Large intestine (tissue), 3 donors: ENCODE data around the gene PEPD. TPM values are rescaled to one million over a fixed set of nuclear protein-coding genes. Genes with fewer than 3 reads are reported as not detected.

ENCODE experiments used
- DNase-seq, 2 donors: peaks; one replicate each; pipeline versions ENCODE4 v3.0.0 to v3.0.0-alpha.2; 2013
- H3K27ac ChIP-seq: one replicate; pipeline ENCODE4 v1.5.1; 2013; ENCODE audit warnings: low read length
- H3K27me3 ChIP-seq: 2 replicates; pipeline ENCODE4 v1.6.1; 2013; ENCODE audit warnings: low read length; ENCODE audit not compliant: control insufficient read depth, insufficient read depth
- H3K36me3 ChIP-seq: 2 replicates; pipeline ENCODE4 v1.6.1; 2013; ENCODE audit warnings: low read length; ENCODE audit not compliant: control insufficient read depth, insufficient read depth
- H3K4me1 ChIP-seq: one replicate; pipeline ENCODE4 v1.6.1; 2013; ENCODE audit warnings: low read length; ENCODE audit not compliant: control insufficient read depth, insufficient read depth
- H3K4me3 ChIP-seq: one replicate; pipeline ENCODE4 v1.5.1; 2013; ENCODE audit warnings: low read length
- H3K9me3 ChIP-seq: one replicate; pipeline ENCODE4 v1.6.1; 2013; ENCODE audit warnings: mild to moderate bottlenecking, low read depth, low read length, moderate library complexity; ENCODE audit not compliant: control insufficient read depth
- WGBS: methylation state at CpG from one replicate; pipeline ENCODE4 v1.1.5; 2013; ENCODE audit warnings: low lambda C conversion rate; ENCODE audit not compliant: insufficient coverage; 5-methylcytosine and 5-hydroxymethylcytosine counted together
- polyA plus RNA-seq: library from polyadenylated mRNA; unstranded; fragments of 120-200 nt; gene quantifications from one replicate; pipeline ENCODE4 v1.2.1, GENCODE V29; 2013

Gene PEPD
- polyA plus RNA-seq, 1 donor: 216 TPM

DNA sequence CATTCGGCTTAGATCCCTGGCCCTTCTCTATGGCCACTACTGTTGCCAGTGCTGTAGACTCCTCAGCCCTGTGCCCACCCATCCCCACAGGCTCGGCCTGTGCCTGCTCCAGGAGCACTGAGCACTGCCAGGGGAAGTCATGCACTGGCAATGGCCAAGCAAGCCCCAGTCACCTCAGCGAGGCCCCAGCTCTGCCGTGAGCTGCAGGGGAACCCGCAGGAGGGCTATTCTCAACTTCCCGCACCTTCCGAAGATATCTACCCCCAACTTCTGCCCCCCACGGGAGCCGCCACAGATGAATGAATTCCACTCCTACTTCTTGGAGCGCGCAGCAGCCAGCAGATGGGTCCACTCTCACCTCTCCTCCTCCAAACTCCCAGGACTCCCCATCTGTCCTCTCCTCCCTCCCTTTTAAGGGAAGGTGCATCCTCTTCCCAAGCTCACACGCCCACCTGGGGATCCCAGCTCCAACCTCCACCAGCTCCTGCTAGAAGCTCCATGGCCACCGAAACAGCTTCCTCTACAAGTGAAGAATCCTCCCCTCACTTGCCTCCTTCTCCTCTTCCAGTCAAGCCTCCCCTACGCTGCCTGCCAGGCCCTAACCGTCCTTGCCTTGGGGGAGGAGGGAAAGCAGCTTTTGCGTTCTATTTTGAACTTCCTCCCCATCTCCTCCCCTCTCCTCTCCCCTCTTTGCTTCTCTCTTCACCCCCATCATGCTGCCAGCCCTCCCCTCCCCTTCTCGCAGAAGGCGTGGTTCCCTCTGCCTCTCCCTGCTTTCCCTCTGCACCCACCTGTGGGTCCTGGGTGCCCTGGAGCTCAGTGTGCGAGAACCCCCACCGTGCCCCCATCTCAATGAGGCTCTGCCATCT lies 52.2 kb downstream of the PEPD start:
- Histone ChIP-seq H3K27ac (no peak overlapping the region), H3K27me3 (no peaks in the 10 kb centered on the region), H3K4me3 (no peak overlapping the region), H3K9me3 (no peaks in the 10 kb centered on the region), H3K36me3 (peaks cover 14% of the 10 kb centered on the region), H3K4me1 (no peaks in the 10 kb centered on the region)
- WGBS: 50% methylated on average over 1 of the region's 20 CpGs
- no peak for DNase-seq

DNA sequence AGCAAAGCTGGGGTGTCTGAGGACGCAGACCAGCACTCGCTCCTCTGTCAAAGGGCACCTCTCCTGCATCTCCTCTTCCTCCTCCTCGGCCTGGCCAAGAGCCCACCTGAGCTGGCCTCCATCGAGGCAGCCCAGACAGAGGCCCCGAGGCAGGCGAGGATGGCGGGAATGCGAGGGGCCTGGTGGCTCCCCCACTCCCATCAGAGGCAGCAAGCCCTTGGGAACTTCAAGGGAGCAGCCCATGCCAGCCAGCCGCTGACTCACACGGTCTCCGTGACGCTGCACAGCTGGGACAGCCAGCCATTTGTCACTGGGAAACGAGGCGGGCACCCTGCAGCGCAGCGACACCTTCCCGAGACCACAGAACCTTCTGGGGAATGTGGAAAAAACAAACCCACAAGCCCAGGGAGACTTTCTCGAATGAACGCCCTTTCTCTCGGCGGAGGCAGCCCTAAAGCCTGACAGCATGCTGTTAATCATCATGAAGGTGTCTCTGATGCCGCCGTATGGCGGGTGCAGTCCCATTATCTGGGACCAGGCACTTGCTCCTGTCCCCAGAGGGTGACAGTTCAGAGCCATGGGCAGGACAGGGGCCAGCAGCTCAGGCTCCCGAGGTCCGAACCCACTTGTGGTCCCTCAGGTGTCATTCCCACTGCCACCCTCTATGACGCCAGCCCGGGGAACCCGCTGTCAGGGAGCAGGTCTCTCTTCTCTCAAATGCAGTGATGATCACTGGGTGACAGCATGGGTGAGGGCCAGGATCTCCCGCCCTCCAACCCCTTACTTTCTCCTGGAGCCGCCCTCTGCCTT lies 53.0 kb downstream of the PEPD start:
- Histone ChIP-seq H3K27ac (no peak overlapping the region), H3K27me3 (no peaks in the 10 kb centered on the region), H3K9me3 (no peaks in the 10 kb centered on the region), H3K36me3 (peaks cover 17% of the 10 kb centered on the region), H3K4me1 (no peaks in the 10 kb centered on the region), H3K4me3 (no peak overlapping the region)
- no CpG with 5 or more reads among the region's 31 CpGs for WGBS
- no peak for DNase-seq

DNA sequence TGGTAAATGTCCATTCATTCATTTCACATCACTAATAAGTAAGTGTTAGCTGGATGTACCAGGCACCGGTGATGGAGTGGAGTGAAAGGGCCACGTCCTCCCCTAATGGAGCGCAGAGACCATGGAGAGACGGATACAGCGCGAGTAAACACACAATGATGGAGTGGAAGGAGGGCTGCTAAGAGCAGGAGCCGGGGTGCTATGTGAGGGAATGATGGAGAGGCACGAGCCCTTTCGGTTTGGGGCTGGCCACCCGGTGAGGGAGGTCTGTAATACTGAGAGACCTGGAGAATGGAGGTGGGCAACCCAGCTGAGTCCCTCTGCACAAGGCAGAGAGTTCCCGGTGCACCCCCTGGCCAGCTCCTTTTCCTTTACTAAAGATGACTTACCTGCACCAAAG lies 53.7 kb downstream of the PEPD start:
- H3K36me3 ChIP-seq: peaks cover 17% of the 10 kb centered on the region
- H3K27ac ChIP-seq: no peak overlapping the region
- H3K27me3 ChIP-seq: no peaks in the 10 kb centered on the region
- H3K9me3 ChIP-seq: no peaks in the 10 kb centered on the region
- no peak overlapping the region for H3K4me3 ChIP-seq
- H3K4me1 ChIP-seq: no peaks in the 10 kb centered on the region
- WGBS: no CpG with 5 or more reads among the region's 11 CpGs
- DNase-seq: no peak

DNA sequence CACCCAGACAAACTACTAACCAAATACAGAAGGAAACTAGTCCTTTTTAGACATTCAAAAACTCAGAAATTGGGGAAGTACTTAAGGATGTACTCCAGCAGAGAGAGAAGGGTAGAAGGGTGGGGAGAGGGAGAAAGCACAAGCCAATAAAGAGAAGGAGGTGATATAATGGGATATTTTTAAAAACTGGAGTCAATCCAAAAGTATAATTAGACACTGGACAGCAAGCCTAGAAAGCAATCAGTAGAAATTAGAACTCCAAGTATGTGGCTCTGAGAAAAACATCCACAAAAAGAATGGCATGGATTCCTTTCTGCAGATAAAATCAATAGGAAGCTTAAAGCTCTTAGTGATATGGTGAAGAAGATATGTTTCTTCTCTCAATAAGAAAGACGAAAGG lies 55.8 kb downstream of the PEPD start:
- no peak overlapping the region for H3K4me3 ChIP-seq
- peaks cover 28% of the 10 kb centered on the region for H3K36me3 ChIP-seq
- DNase-seq: no peak

DNA sequence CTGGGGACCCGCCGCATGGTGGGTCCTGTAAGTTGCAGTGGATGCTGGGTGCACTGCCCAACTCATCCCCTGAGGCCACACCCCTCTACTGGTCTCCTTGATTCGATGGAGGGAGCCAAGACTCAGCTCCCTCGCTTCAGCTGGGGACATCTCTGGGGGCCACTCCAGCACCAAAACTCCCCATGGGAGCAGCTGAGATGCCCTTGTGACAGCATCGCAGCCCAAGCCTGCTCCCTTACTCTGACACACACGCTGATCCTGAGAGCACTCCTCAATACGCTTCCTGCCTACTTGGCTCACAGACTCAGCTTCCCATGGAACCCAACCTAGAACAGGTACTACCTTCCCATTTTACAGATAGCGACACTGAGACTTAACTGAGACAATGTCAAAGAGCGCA lies 56.2 kb downstream of the PEPD start:
- Histone ChIP-seq H3K27me3 (no peaks in the 10 kb centered on the region), H3K36me3 (peaks cover 29% of the 10 kb centered on the region), H3K4me3 (no peak overlapping the region), H3K27ac (no peak overlapping the region), H3K9me3 (no peaks in the 10 kb centered on the region), H3K4me1 (no peaks in the 10 kb centered on the region)
- no CpG with 5 or more reads among the region's 9 CpGs for WGBS
- DNase-seq: no peak

More for the DNA sequence above, 55.8 kb downstream of the PEPD start:
- Histone ChIP-seq H3K27me3 (no peaks in the 10 kb centered on the region), H3K9me3 (no peaks in the 10 kb centered on the region), H3K4me1 (no peaks in the 10 kb centered on the region), H3K27ac (no peak overlapping the region)
- WGBS: 100% methylated on average over 1 of the region's 1 CpG

DNA sequence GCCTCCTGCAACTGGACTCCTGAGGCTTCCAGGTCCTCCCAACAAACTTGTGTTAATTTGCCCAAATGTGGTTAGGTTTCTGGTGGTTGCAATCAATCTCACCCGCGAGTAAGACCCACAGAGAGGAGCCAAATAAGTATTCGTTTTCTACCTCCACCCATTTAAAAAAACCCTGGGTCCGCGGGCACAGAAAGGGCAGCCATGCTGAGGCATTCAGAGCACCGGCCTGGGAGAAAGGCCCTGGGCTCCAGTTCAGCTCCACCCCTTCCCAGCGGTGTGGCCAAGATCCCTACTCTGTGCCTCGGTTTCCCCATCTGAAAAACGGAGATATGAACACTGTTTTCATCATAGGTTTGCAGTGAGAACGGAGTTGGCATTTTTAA lies 56.9 kb downstream of the PEPD start:
- Histone ChIP-seq H3K27me3 (no peaks in the 10 kb centered on the region), H3K36me3 (peaks cover 32% of the 10 kb centered on the region), H3K9me3 (no peaks in the 10 kb centered on the region), H3K4me1 (no peaks in the 10 kb centered on the region), H3K27ac (no peak overlapping the region), H3K4me3 (no peak overlapping the region)
- no peak for DNase-seq
- no CpG with 5 or more reads among the region's 10 CpGs for WGBS

DNA sequence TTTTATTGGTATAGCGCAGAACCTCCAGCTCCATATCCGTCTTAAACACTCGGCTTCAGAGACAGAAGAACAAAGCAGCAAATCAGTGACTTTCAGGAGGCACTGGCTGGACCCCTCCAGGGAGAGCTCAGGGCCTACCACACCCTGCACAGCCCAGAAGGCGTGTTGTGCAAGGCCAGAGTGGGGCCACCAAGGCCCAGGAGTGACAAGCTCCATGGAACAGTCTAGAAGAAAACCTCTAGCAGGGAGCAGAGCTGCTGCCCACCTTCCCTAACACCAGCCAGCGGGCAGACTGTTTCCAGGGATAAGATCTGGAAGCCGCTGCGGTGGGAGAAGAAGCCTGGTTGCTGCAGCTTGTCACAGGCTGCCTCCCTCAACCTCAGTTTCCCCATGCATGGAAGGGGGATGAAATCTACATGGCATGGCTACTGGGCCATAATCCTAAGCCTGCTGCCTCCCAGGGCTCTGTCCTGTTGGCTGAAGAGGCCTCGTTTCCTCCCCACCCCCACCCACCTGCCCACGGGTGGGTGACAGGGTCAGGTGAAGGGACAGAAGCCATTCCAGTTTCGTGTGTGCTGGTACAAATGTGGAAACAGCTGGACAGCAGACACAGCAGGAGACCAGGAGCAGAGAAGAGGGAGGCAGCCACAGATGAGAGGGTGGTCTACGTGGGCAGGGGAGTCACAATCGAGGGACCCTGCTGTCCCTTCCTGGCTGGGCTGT lies 57.4 kb downstream of the PEPD start:
- H3K4me1 ChIP-seq: no peaks in the 10 kb centered on the region
- peaks cover 32% of the 10 kb centered on the region for H3K36me3 ChIP-seq
- no peaks in the 10 kb centered on the region for H3K27me3 ChIP-seq
- no peak overlapping the region for H3K4me3 ChIP-seq
- no CpG with 5 or more reads among the region's 12 CpGs for WGBS
- H3K27ac ChIP-seq: no peak overlapping the region
- no peaks in the 10 kb centered on the region for H3K9me3 ChIP-seq
- DNase-seq: no peak

DNA sequence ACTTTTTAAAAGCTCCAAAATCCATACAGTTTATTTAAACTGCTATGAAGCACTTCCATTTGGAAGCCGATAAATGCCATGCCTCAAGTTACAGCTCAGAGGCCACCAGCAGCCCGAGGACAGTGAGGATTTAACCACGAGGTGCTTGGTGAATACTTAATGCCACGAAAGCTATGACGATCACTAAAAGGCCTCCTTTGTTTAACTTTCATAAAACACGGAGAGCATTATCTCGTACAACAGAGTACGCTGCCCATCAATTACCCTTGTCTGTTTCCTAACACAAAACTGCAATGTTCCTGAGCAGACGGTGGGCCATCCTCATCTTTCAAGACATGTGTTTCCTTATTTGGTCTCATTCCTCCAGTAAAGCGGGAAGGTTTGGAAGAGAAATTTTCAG lies 58.4 kb downstream of the PEPD start:
- Histone ChIP-seq H3K4me3 (no peak overlapping the region), H3K27me3 (no peaks in the 10 kb centered on the region), H3K9me3 (no peaks in the 10 kb centered on the region), H3K36me3 (peaks cover 32% of the 10 kb centered on the region), H3K27ac (no peak overlapping the region), H3K4me1 (no peaks in the 10 kb centered on the region)
- WGBS: no CpG with 5 or more reads among the region's 10 CpGs
- DNase-seq: no peak

DNA sequence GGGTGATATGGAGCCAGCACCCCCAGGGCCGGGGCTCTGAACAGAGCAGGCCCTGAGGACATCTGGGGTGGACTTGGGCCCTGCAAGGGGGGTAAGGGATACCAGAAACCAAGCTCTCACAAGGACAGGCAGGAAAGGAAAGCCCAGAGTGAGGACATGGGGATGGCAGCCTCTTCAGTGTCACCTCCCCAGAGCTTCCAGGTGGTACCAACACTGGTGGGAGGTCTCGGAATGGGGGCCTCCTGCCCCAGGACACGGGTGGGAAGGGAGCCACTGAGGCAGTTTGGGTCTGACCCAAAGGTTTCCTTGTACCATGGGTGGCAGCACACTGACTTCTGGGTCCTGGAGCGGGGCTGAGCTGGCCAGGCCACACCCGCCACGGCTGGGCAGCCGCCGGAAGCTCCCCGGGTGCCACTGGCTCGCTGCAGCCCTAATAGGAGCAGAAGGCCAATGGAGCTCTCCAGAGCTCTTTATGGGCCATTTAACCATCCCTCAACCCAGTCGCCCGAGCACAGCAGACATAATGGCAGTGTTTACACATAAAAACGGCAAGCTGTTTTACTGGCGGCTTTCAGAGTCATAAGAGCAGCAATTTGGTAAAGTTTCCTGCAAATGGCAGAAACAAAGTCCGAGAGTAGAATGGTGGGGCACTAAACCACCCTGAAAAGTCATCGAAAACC lies 59.3 kb downstream of the PEPD start:
- Histone ChIP-seq H3K27ac (no peak overlapping the region), H3K4me3 (no peak overlapping the region), H3K4me1 (no peaks in the 10 kb centered on the region), H3K27me3 (no peaks in the 10 kb centered on the region), H3K9me3 (no peaks in the 10 kb centered on the region), H3K36me3 (peaks cover 32% of the 10 kb centered on the region)
- WGBS: 100% methylated on average over 1 of the region's 16 CpGs
- DNase-seq: no peak
